Ovary (tissue), 3 donors: ENCODE measurements around the gene CABCOCO1.

Source experiments
- CTCF ChIP-seq, 3 donors: fragments of 450-650 bp in 2 of 3; fragments of 200-600 bp in 1 of 3; IDR thresholded peaks; one replicate each; pipeline versions ENCODE4 v1.5.1 to v1.8.0; 2016 to 2022; ENCODE audit warnings: antibody characterized with exemption in 3 of 3, mild to moderate bottlenecking in 1 of 3
- POLR2A ChIP-seq: fragments of 450-650 bp; IDR thresholded peaks from one replicate; pipeline ENCODE4 v1.6.1; 2017; ENCODE audit warnings: antibody characterized with exemption, mild to moderate bottlenecking, moderate library complexity
- donor health status: DM: no; HTN: no; CAD: no.

GRCh38 chr10:61796785-61797184 is 134.1 kb downstream of the CABCOCO1 start:
- TF ChIP-seq POLR2A (no peak), CTCF (IDR thresholded peaks at IDR 0.05) (no peak)
